Pancreas (tissue), 10 donors: ENCODE data around the gene L2HGDH. TPM values are rescaled to one million over a fixed set of nuclear protein-coding genes. Genes with fewer than 3 reads are reported as not detected.

Experiments used
- ATAC-seq, 4 donors: fragments of 200-7000 bp; cut with Tn5 transposase; one replicate each; pipeline versions ENCODE4 v1.8.0 to v1.9.1; 2020; ENCODE audit warnings: mild to moderate bottlenecking in 4 of 4, moderate library complexity in 4 of 4
- DNase-seq, 6 donors: peaks; one replicate each; pipeline ENCODE4 v3.0.0-alpha.2; 2020
- FAIRE-seq: peaks from 2 replicates; lab custom pipeline; 2012; peaks lifted over from hg19 to GRCh38; lab: Jason Lieb, UNC
- H3K27ac ChIP-seq, 4 donors: fragments of 200-600 bp; sonication (generic); 1 replicate in 3 of 4; 2 replicates in 1 of 4; pipeline versions ENCODE4 v1.5.0 to v1.8.0; 2020
- H3K27me3 ChIP-seq, 4 donors: fragments of 200-600 bp; one replicate each; pipeline ENCODE4 v1.8.0; 2021
- H3K36me3 ChIP-seq, 3 donors: fragments of 200-600 bp; sonication (generic) in 1 of 3; one replicate each; pipeline versions ENCODE4 v1.5.0 to v1.8.0; 2020 to 2021
- H3K4me1 ChIP-seq, 3 donors: fragments of 200-600 bp; one replicate each; pipeline ENCODE4 v1.8.0; 2021
- H3K4me3 ChIP-seq, 4 donors: fragments of 200-600 bp; sonication (generic) in 2 of 4; one replicate each; pipeline versions ENCODE4 v1.5.0 to v1.8.0; 2020 to 2021
- H3K9me3 ChIP-seq, 4 donors: fragments of 200-600 bp; one replicate each; pipeline ENCODE4 v1.8.0; 2021
- CTCF ChIP-seq, 4 donors: fragments of 200-600 bp; sonication (generic) in 3 of 4; IDR thresholded peaks; one replicate each; pipeline versions ENCODE4 v1.5.0 to v1.8.0; 2021; ENCODE audit warnings: antibody characterized with exemption in 4 of 4
- WGBS, 2 donors: extraction: QIAGEN DNeasy Blood & Tissue Kit; methylation state at CpG; one replicate each; pipeline ENCODE4 v1.1.7; 2013; 5-methylcytosine and 5-hydroxymethylcytosine counted together
- intact Hi-C, 3 donors: fragments of 100-400 bp; cut with DNase I; formaldehyde crosslinking; loops; one replicate each; pipeline versions ENCODE4 v1.11.1 to v1.14.2; 2022
- polyA plus RNA-seq, 2 donors: library from polyadenylated mRNA; stranded (reverse); fragments of 200-250 nt; gene quantifications; one replicate each; pipeline ENCODE4 v1.2.3, GENCODE V29; 2013
- total RNA-seq, 6 donors: library from RNA; stranded (reverse); fragmentation: NEBNext Ultra II Directional in 4 of 6; extraction: Animal tissue kit (Norgen Biotek cat#: 25700) in 4 of 6; gene quantifications; one replicate each; pipeline versions ENCODE4 v1.2.1 to v1.2.4, GENCODE V29; 2021 to 2023
- donor health status: healthy with polysubstance abuse.
- donor health status: DM: no; HTN: no; CAD: no; lungs with moderate emphysema.
- donor health status: DM: no; HTN: no; CAD: no.
- donor health status: control.
- donor health status: control.
- donor health status: Bipolar disorder and iron deficiency.
- donor health status: DM: yes; HTN: yes; CAD: no.
- donor health status: DM: no; HTN: no; CAD: no.
- donor health status: DM: no; HTN: no; CAD: no.
- donor health status: DM: yes; HTN: yes; CAD: no.

L2HGDH gene
- total and polyA plus RNA-seq, 8 donors, result 0.99 to 5.1 (median 3.4) TPM

GRCh38 chr14:50225067-50225973 is 86.7 kb downstream of the L2HGDH start:
- FAIRE-seq, result peak; percentile 73
- ATAC-seq, result peak; percentile 67 to 85 (median 78)
- 21% methylated on average over 5 of the region's 5 CpGs for WGBS, 2 donors
- peak overlapping the region in 3 of 4 donors; percentile 27 to 37 (median 35) for H3K27ac ChIP-seq
- H3K36me3 ChIP-seq, result no peaks in the 10 kb centered on the region
- TF ChIP-seq CTCF (IDR thresholded peaks at IDR 0.05), result no peak
- no peaks in the 10 kb centered on the region for H3K9me3 ChIP-seq
- no peaks in the 10 kb centered on the region for H3K27me3 ChIP-seq
- intact Hi-C loops, result no loop called here
- peaks cover 14 to 39% (median 30%) of the 10 kb centered on the region in 3 donors for H3K4me1 ChIP-seq
- H3K4me3 ChIP-seq, result no peak overlapping the region
- DNase-seq, result peak in 1 of 6 donors; percentile 12

- Histone ChIP-seq H3K36me3 (no peaks in the 10 kb centered on the region), H3K4me1 (peaks cover 5 to 21% (median 17%) of the 10 kb centered on the region in 3 donors), H3K27me3 (no peaks in the 10 kb centered on the region), H3K9me3 (no peaks in the 10 kb centered on the region), H3K4me3 (no peak overlapping the region), H3K27ac (no peak overlapping the region)
- FAIRE-seq, result no peak
- 84 to 91% methylated on average over 1 of the region's 1 CpG for WGBS, 2 donors
- no peak for ATAC-seq
- TF ChIP-seq CTCF (IDR thresholded peaks at IDR 0.05), result no peak
- DNase-seq, result no peak
- intact Hi-C loops, result no loop called here
Observed at GRCh38 chr14:50222055-50222613, 89.9 kb downstream of the L2HGDH start.

GRCh38 chr14:50218501-50218900 is 93.5 kb downstream of the L2HGDH start:
- FAIRE-seq (no peak), ATAC-seq (no peak), DNase-seq (no peak)
- no peak for TF ChIP-seq CTCF (IDR thresholded peaks at IDR 0.05)
- Histone ChIP-seq H3K4me1 (peaks cover 0 to 5% (median 0%) of the 10 kb centered on the region in 3 donors), H3K4me3 (no peak overlapping the region), H3K27ac (no peak overlapping the region), H3K9me3 (no peaks in the 10 kb centered on the region), H3K36me3 (no peaks in the 10 kb centered on the region), H3K27me3 (no peaks in the 10 kb centered on the region)
- 93 to 96% methylated on average over 5 of the region's 5 CpGs for WGBS, 2 donors
- intact Hi-C loops, result no loop called here

DNA sequence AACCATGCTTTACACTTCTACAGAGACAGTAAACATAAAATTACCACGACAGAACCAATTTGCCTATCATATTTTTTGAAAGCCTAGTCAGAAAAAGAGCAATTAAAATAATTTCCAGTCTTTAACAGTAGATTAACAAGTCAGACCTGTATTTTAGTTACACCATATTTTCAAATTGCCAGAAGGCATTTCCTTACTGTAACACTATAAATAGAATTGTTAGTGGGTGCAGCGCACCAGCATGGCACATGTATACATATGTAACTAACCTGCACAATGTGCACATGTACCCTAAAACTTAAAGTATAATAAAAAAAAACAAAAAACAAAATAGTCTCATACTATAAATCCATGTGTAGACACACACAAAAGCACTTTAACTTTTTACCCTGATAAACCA is 96.6 kb downstream of the L2HGDH start:
- FAIRE-seq (no peak), ATAC-seq (no peak), DNase-seq (no peak)
- Histone ChIP-seq H3K4me1 (peaks cover 0 to 5% (median 0%) of the 10 kb centered on the region in 3 donors), H3K4me3 (no peak overlapping the region), H3K9me3 (no peaks in the 10 kb centered on the region), H3K27me3 (no peaks in the 10 kb centered on the region), H3K36me3 (no peaks in the 10 kb centered on the region), H3K27ac (no peak overlapping the region)
- no peak for TF ChIP-seq CTCF (IDR thresholded peaks at IDR 0.05)
- WGBS, 2 donors, result 70 to 80% methylated on average over 2 of the region's 2 CpGs
- intact Hi-C loops, result no loop called here
